H9 (cell line): ENCODE data around the gene SAV1. TPM values are rescaled to one million over a fixed set of nuclear protein-coding genes. Genes with fewer than 3 reads are reported as not detected.

Source experiments
- DNase-seq: peaks from one replicate; pipeline ENCODE4 v3.0.0-alpha.2; 2017
- H2AFZ ChIP-seq: one replicate; pipeline ENCODE4 v1.6.1; 2013; ENCODE audit warnings: mild to moderate bottlenecking, low read length, control low read depth, moderate library complexity
- H2AK5ac ChIP-seq: 2 replicates; pipeline ENCODE4 v1.6.1; 2013; ENCODE audit warnings: low read length, control low read depth, mixed read lengths; ENCODE audit not compliant: insufficient read length
- H2BK120ac ChIP-seq: one replicate; pipeline ENCODE4 v1.6.1; 2013; ENCODE audit warnings: low read depth, mild to moderate bottlenecking, low read length, control low read depth, inconsistent platforms; ENCODE audit not compliant: poor library complexity, severe bottlenecking
- H2BK12ac ChIP-seq: 2 replicates; pipeline ENCODE4 v1.6.1; 2013; ENCODE audit warnings: low read length, control low read depth, mixed read lengths, low read depth; ENCODE audit not compliant: insufficient read length
- H2BK15ac ChIP-seq: 2 replicates; pipeline ENCODE4 v1.6.1; 2013; ENCODE audit warnings: low read depth, low read length, control low read depth
- H2BK20ac ChIP-seq: one replicate; pipeline ENCODE4 v1.6.1; 2013; ENCODE audit warnings: low read depth, mild to moderate bottlenecking, low read length, control low read depth, inconsistent platforms; ENCODE audit not compliant: poor library complexity, severe bottlenecking
- H2BK5ac ChIP-seq: 2 replicates; pipeline ENCODE4 v1.6.1; 2013; ENCODE audit warnings: low read length, control low read depth, mixed read lengths; ENCODE audit not compliant: insufficient read length
- H3K14ac ChIP-seq: 2 replicates; pipeline ENCODE4 v1.6.1; 2013; ENCODE audit warnings: low read length, control low read depth; ENCODE audit not compliant: insufficient read depth
- H3K18ac ChIP-seq: 2 replicates; pipeline ENCODE4 v1.6.1; 2013; ENCODE audit warnings: low read depth, mild to moderate bottlenecking, mixed read lengths, low read length, control low read depth; ENCODE audit not compliant: insufficient read length
- H3K23ac ChIP-seq: 2 replicates; pipeline ENCODE4 v1.6.1; 2013; ENCODE audit warnings: low read length, control low read depth, mixed read lengths, low read depth; ENCODE audit not compliant: insufficient read length
- H3K23me2 ChIP-seq: 2 replicates; pipeline ENCODE4 v1.6.1; 2013; ENCODE audit warnings: low read depth, mild to moderate bottlenecking, mixed read lengths, low read length, control low read depth; ENCODE audit not compliant: insufficient read length, poor library complexity, severe bottlenecking
- H3K27ac ChIP-seq: 2 replicates; pipeline ENCODE4 v1.5.1; 2013; ENCODE audit warnings: low read length, control low read depth, mixed read lengths, low read depth; ENCODE audit not compliant: insufficient read length
- H3K27me3 ChIP-seq: 2 replicates; pipeline ENCODE4 v1.6.1; 2013; ENCODE audit warnings: low read length, control low read depth, inconsistent platforms; ENCODE audit not compliant: insufficient read depth
- H3K4ac ChIP-seq: 2 replicates; pipeline ENCODE4 v1.6.1; 2013; ENCODE audit warnings: low read depth, mild to moderate bottlenecking, control low read depth, inconsistent platforms, low read length, moderate library complexity
- H3K4me1 ChIP-seq: 2 replicates; pipeline ENCODE4 v1.6.1; 2013; ENCODE audit warnings: low read length, control low read depth, inconsistent platforms; ENCODE audit not compliant: insufficient read depth
- H3K4me2 ChIP-seq: 2 replicates; pipeline ENCODE4 v1.6.1; 2013; ENCODE audit warnings: low read length, control low read depth, mixed read lengths; ENCODE audit not compliant: insufficient read length, insufficient read depth
- H3K56ac ChIP-seq: 2 replicates; pipeline ENCODE4 v1.6.1; 2013; ENCODE audit warnings: low read depth, mild to moderate bottlenecking, mixed read lengths, low read length, control low read depth; ENCODE audit not compliant: insufficient read length
- H3K79me1 ChIP-seq: 2 replicates; pipeline ENCODE4 v1.6.1; 2013; ENCODE audit warnings: low read depth, mild to moderate bottlenecking, moderate library complexity, low read length, control low read depth, inconsistent platforms; ENCODE audit not compliant: insufficient read depth, poor library complexity, severe bottlenecking
- H3K79me2 ChIP-seq: 2 replicates; pipeline ENCODE4 v1.6.1; 2013; ENCODE audit warnings: low read length, control low read depth, inconsistent platforms; ENCODE audit not compliant: insufficient read depth
- H3K9ac ChIP-seq: 2 replicates; pipeline ENCODE4 v1.6.1; 2013; ENCODE audit warnings: low read length, control low read depth, mixed read lengths; ENCODE audit not compliant: insufficient read length; ENCODE audit errors: extremely low read depth
- H3K9me3 ChIP-seq: one replicate; pipeline ENCODE4 v1.6.1; 2013; ENCODE audit warnings: low read depth, low read length, inconsistent platforms; ENCODE audit not compliant: control insufficient read depth
- H3T11ph ChIP-seq: one replicate; pipeline ENCODE4 v1.6.1; 2013; ENCODE audit warnings: mild to moderate bottlenecking, low read length, control low read depth, inconsistent platforms
- H4K20me1 ChIP-seq: one replicate; pipeline ENCODE4 v1.6.1; 2013; ENCODE audit not compliant: control insufficient read depth, insufficient read length, insufficient read depth
- H4K5ac ChIP-seq: 2 replicates; pipeline ENCODE4 v1.6.1; 2013; ENCODE audit warnings: low read depth, mild to moderate bottlenecking, mixed read lengths, low read length, control low read depth; ENCODE audit not compliant: insufficient read length
- H4K8ac ChIP-seq: replicated peaks from 2 replicates; pipeline ENCODE4 v1.6.1; 2013; ENCODE audit warnings: low read length, control low read depth, mixed read lengths, low read depth; ENCODE audit not compliant: insufficient read length
- H4K91ac ChIP-seq: 2 replicates; pipeline ENCODE4 v1.6.1; 2013; ENCODE audit warnings: low read depth, mild to moderate bottlenecking, moderate library complexity, mixed read lengths, low read length, control low read depth; ENCODE audit not compliant: insufficient read length
- H3K27ac Mint-ChIP-seq, 3 experiments: 2 replicates in 2 of 3; 3 replicates in 1 of 3; pipeline ENCODE4 v1.8.0; 2020 to 2021; ENCODE audit warnings: mixed read lengths in 3 of 3, mild to moderate bottlenecking in 1 of 3, moderate library complexity in 1 of 3
- H3K27me3 Mint-ChIP-seq: 2 replicates; pipeline ENCODE4 v1.8.0; 2021; ENCODE audit warnings: low read depth, mild to moderate bottlenecking, moderate library complexity, mixed read lengths
- H3K36me3 Mint-ChIP-seq, 3 experiments: 2 replicates in 2 of 3; 3 replicates in 1 of 3; pipeline ENCODE4 v1.8.0; 2020 to 2021; ENCODE audit warnings: low read depth in 3 of 3, mixed read lengths in 3 of 3; ENCODE audit not compliant: insufficient read depth in 1 of 3
- H3K4me1 Mint-ChIP-seq, 2 experiments: 2 replicates each; pipeline ENCODE4 v1.8.0; 2020; ENCODE audit warnings: mixed read lengths in 2 of 2
- H3K4me3 Mint-ChIP-seq, 2 experiments: 2 replicates in 1 of 2; 3 replicates in 1 of 2; pipeline ENCODE4 v1.8.0; 2020 to 2021; ENCODE audit warnings: mild to moderate bottlenecking in 2 of 2, mixed read lengths in 2 of 2, moderate library complexity in 1 of 2
- H3K9me3 Mint-ChIP-seq, 2 experiments: 2 replicates in 1 of 2; 3 replicates in 1 of 2; pipeline ENCODE4 v1.8.0; 2020; ENCODE audit warnings: mild to moderate bottlenecking in 2 of 2, mixed read lengths in 2 of 2, moderate library complexity in 1 of 2
- CTCF ChIP-seq: fragments of 200-600 bp; sonication (generic); conservative IDR thresholded peaks from 3 replicates; pipeline ENCODE4 v1.8.0; 2021; ENCODE audit warnings: antibody characterized with exemption, mild to moderate bottlenecking
- WGBS: extraction: QIAGEN DNeasy Blood & Tissue Kit; methylation state at CpG from one replicate; pipeline ENCODE4 v1.1.7; 2013; ENCODE audit warnings: missing lambda C conversion rate, low lambda C conversion rate, mixed read lengths; ENCODE audit not compliant: insufficient read length; ENCODE audit errors: extremely low coverage; 5-methylcytosine and 5-hydroxymethylcytosine counted together
- total RNA-seq: library from RNA; stranded (reverse); gene quantifications from 2 replicates; pipeline ENCODE4 v1.2.1, GENCODE V29; 2021

The SAV1 gene
- total RNA-seq, 1 experiment from 2014 or later = 57.3 TPM

GRCh38 chr14:50678163-50678562 lies 10.1 kb upstream of the SAV1 start:
- no CpG with 5 or more reads among the region's 5 CpGs for WGBS
- Histone ChIP-seq H3K14ac (no peak overlapping the region; the same call in 1 of the 2 replicates), H2BK12ac (no peak overlapping the region), H4K5ac (no peak overlapping the region), H2AFZ (no peak overlapping the region), H3K79me2 (no peaks in the 10 kb centered on the region), H3K4me2 (no peak overlapping the region), H2BK15ac (no peak overlapping the region), H2BK20ac (no peak overlapping the region), H4K8ac (no peak overlapping the region), H3K23ac (no peak overlapping the region), H3K4ac (no peak overlapping the region), H3K4me1 (no peaks in the 10 kb centered on the region), H2BK5ac (no peak overlapping the region), H3K9me3 (no peaks in the 10 kb centered on the region), H3T11ph (no peak overlapping the region), H3K79me1 (no peaks in the 10 kb centered on the region), H3K27me3 (no peaks in the 10 kb centered on the region), H2BK120ac (no peak overlapping the region), H3K27ac (no peak overlapping the region), H2AK5ac (no peak overlapping the region), H4K91ac (no peak overlapping the region), H4K20me1 (no peaks in the 10 kb centered on the region), H3K9ac (no peak overlapping the region), H3K23me2 (no peaks in the 10 kb centered on the region), H3K18ac (no peak overlapping the region), H3K56ac (no peak overlapping the region)
- no peak overlapping the region for H3K4me3 Mint-ChIP-seq
- H3K27ac Mint-ChIP-seq = no peak overlapping the region
- H3K27me3 Mint-ChIP-seq = no peaks in the 10 kb centered on the region
- H3K4me1 Mint-ChIP-seq = peaks cover 8% of the 10 kb centered on the region in 2 experiments
- TF ChIP-seq CTCF = no peak
- no peak for DNase-seq
- no peaks in the 10 kb centered on the region for H3K36me3 Mint-ChIP-seq
- no peaks in the 10 kb centered on the region for H3K9me3 Mint-ChIP-seq
